GM21423 (cell line): ENCODE data around the gene TLR9.

Source experiments
- ATAC-seq: cut with Tn5 transposase; IDR thresholded peaks from one replicate; pipeline ENCODE4 v1.9.1; 2021; ENCODE audit warnings: mild to moderate bottlenecking, moderate library complexity; ENCODE audit not compliant: unreplicated experiment

Gene TLR9

GRCh38 chr3:52247409-52248164, 22.1 kb upstream of the TLR9 start:
- no peak for ATAC-seq

- no peak for ATAC-seq
Measured at GRCh38 chr3:52246728-52247408, 21.4 kb upstream of the TLR9 start.

- no peak for ATAC-seq
Measured at GRCh38 chr3:52246264-52246620, 20.8 kb upstream of the TLR9 start.

- ATAC-seq, result no peak
Measured at GRCh38 chr3:52245322-52246263, 20.1 kb upstream of the TLR9 start, which contains the start of gene PPM1M. PPM1M (plus strand) TSS chr3:52245759; CDS start chr3:52245825, 66 bp downstream.

GRCh38 chr3:52243791-52244628, 18.6 kb upstream of the TLR9 start:
- ATAC-seq, result peak; percentile 33

- no peak for ATAC-seq
Measured at GRCh38 chr3:52242039-52242438, 16.6 kb upstream of the TLR9 start.

GRCh38 chr3:52240886-52241370, 15.5 kb upstream of the TLR9 start:
- no peak for ATAC-seq

GRCh38 chr3:52240059-52240885, 14.8 kb upstream of the TLR9 start:
- no peak for ATAC-seq

- ATAC-seq, result peak; percentile 64
Measured at GRCh38 chr3:52238761-52239701, 13.6 kb upstream of the TLR9 start, which contains the start of gene TWF2. TWF2 (minus strand) TSS chr3:52239158; CDS start chr3:52239016, 142 bp downstream.

GRCh38 chr3:52238193-52238760, 12.8 kb upstream of the TLR9 start:
- ATAC-seq, result no peak

GRCh38 chr3:52237657-52238172, 12.3 kb upstream of the TLR9 start:
- ATAC-seq, result no peak

GRCh38 chr3:52237006-52237656, 11.7 kb upstream of the TLR9 start:
- no peak for ATAC-seq

- ATAC-seq, result no peak
Measured at GRCh38 chr3:52236424-52236886, 11.0 kb upstream of the TLR9 start.

- no peak for ATAC-seq
Measured at GRCh38 chr3:52234516-52235447, 9.3 kb upstream of the TLR9 start.

GRCh38 chr3:52233968-52234367, 8.5 kb upstream of the TLR9 start:
- no peak for ATAC-seq

GRCh38 chr3:52233108-52233591, 7.7 kb upstream of the TLR9 start:
- no peak for ATAC-seq
